Spleen (tissue), 7 donors: ENCODE data around the gene SH3GLB1.

Source experiments
- CTCF ChIP-seq, 11 experiments: fragments of 200-600 bp in 7 of 11; fragments of 450-650 bp in 4 of 11; sonication (generic) in 4 of 11; IDR thresholded peaks in 8 of 11; conservative IDR thresholded peaks in 3 of 11; 1 replicate in 7 of 11; 2 replicates in 4 of 11; pipeline versions ENCODE4 v1.4.0 to v1.8.0; 2016 to 2021; ENCODE audit warnings: antibody characterized with exemption in 11 of 11, inconsistent platforms in 4 of 11, mild to moderate bottlenecking in 1 of 11
- POLR2A ChIP-seq, 3 donors: fragments of 450-650 bp; IDR thresholded peaks; one replicate each; pipeline ENCODE4 v1.5.1; 2017; ENCODE audit warnings: antibody characterized with exemption in 3 of 3, mild to moderate bottlenecking in 1 of 3
- donor health status: DM: no; HTN: no; CAD: no; lungs with moderate emphysema.
- donor health status: DM: no; HTN: no; CAD: no.
- donor health status: DM: no; HTN: no; CAD: no.

GRCh38 chr1:86765073-86765472, 60.7 kb downstream of the SH3GLB1 start:
- TF ChIP-seq CTCF (IDR thresholded peaks at IDR 0.05 in 8 of 11, conservative IDR thresholded peaks at IDR 0.05 in 3 of 11) (no peak), POLR2A (IDR thresholded peaks at IDR 0.05) (no peak)
